Measurements from ENCODE around the gene IL20.
"Not testable (repeated sequence)": the region's sequence is repeated elsewhere in the genome, so short reads cannot be mapped to it uniquely, and the experiment has no call there.

Gene IL20

DNA sequence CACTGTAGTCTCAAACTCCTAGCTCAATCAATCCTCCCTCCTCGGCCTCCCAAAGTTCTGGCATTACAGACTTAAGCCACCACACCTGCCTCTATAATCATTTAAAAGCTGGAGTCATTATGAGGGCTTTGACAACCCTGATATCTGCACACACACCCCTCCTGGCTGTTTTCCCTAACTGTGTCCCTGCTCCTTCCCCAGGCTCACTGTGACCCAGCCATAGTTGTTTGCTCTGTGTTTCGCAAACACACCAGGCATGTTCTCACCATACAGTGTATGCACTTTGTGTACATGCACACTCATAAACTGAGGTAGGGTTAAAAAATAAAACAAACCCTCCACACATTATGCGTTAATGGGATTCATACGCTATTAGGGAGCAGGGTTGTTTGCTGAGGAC is 21.8 kb upstream of the IL20 start:
- no peak for DNase-seq (ENCODE audit: low read depth)

DNA sequence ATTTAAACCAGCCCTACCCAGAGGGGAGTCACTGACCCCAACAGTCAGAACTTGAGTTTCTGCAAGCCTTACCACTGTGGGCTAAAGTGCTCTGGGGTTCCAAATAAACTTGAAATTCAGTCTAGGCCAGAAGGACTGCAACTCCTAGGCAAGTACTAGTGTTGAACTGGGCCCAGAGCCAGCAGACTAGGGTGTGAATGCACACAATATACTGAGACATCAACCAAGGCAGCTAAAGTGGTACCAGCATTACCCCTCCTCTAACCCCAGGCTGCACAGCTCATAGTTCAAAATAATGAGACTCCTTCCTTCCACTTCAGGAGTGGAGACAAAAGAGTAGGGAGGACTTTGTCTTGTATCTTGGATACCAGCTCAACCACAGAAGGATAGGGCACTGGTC is 18.9 kb upstream of the IL20 start:
- DNase-seq (ENCODE audit: low read depth), result no peak

DNA sequence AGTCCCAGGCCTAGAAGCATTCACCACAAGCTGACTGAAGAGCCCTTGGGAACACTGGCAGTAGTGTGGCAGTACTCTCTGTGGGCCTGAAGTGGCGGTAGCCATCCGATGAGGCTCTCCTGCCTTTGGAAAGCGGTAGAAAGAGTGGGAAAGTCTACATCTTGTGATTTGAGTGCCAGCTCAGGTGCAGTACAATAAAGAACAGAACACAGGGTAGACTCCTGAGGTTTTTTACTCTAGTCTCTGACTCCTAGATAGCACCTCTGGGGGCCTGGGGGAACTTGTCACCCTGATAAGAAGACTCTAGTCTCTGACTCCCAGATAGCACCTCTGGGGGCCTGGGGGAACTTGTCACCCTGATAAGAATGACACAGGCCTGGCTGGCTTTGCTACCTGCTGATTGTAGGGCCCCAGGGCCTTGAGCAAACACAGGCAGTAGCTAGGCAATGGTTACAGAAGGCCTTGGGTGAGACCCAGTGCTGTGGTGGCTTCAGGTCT is 18.0 kb upstream of the IL20 start:
- no peak for DNase-seq (ENCODE audit: low read depth)

GRCh38 chr1:206847946-206848345 is 17.5 kb upstream of the IL20 start:
- DNase-seq (ENCODE audit: low read depth), result no peak

DNA sequence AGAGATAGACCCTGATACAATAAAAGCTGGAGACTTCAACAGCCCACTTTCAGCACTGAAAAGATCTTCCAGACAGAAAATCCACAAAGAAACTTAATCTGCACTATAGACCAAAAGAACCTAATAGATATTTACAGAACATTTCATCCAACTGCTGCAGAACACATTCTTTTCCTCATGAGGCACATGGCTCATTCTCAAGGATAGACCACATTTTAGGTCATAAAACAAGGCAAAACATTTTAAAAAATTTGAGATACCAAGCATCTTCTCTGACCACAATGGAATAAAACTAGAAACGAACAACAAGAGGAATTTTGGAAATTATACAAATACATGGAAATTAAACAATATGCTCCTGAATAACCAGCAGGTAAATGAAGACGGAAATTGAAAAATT is 15.0 kb upstream of the IL20 start:
- DNase-seq (ENCODE audit: low read depth), result no peak

DNA sequence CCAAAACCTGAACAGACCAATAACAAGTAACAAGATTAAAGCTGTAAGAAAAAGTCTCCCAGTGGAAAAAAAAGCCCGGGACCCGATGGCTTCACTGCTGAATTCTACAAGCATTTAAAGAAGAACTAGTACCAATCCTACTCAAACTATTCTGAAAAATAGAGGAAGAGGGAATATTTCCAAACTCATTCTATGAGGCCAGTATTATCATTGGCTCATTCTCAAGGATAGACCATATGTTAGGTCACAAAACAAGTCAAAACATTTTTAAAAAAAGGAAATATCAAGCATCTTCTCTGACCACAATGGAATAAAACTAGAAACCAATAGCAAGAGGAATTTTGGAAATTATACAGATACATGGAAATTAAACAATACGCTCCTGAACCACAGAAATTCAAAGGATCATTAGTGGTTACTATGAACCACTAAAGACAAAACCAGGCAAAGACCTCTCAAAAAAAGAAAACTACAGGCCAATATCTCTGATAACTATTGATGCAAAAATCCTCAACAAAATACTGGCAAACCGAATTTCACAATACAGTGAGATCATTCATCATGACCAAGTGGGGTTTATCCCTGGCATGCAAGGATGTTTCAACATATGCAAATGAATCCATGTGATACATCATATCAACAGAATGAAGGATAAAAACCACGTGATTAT is 13.9 kb upstream of the IL20 start:
- DNase-seq (ENCODE audit: low read depth), result peak; percentile 62

- not testable (repeated sequence) for DNase-seq (ENCODE audit: low read depth)
Measured at GRCh38 chr1:206852662-206853061, 12.8 kb upstream of the IL20 start.

- DNase-seq (ENCODE audit: low read depth), result not testable (repeated sequence)
Measured at GRCh38 chr1:206853696-206854095, 11.7 kb upstream of the IL20 start.

DNA sequence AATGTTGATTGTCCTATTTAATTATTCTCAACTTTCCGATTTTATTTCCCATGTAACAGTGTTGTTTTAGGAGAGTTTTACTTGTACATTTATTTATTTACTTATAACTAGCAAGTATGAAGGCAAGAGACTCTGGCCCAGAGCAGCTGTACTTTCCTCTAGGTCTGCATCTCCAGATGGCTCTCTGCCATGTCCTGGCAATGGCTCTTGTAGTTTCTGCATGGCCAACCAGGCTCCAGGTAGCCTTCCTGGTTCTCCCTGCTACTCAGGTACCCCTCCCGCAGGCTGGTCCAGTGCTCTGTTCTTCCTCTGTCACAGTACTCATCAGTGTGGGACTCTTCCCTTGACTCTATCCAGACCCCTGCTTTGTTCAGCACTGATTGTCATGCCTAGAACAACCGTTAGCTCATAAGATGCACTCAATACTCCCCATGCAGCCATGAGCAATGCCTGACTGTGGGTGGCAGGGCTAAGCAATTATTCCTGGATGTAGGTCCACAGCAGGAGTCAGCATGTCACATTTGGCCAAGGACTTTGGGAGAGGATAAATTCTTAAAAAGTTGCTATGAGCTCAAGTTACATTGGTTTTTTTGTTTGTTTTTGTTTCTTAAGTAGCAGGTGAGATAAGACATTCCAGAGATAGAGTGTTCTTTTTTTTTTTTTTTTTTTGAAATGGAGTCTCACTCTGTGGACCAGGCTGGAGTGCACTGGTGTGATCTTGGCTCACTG is 10.9 kb upstream of the IL20 start:
- no peak for DNase-seq (ENCODE audit: low read depth)

- no peak for DNase-seq (ENCODE audit: low read depth)
Measured at GRCh38 chr1:206855859-206856258, 9.6 kb upstream of the IL20 start.

GRCh38 chr1:206856674-206857464 is 8.6 kb upstream of the IL20 start:
- DNase-seq (ENCODE audit: low read depth), result no peak

- DNase-seq (ENCODE audit: low read depth), result no peak
Measured at GRCh38 chr1:206859082-206859521, 6.3 kb upstream of the IL20 start.

GRCh38 chr1:206860165-206860564 is 5.3 kb upstream of the IL20 start:
- DNase-seq (ENCODE audit: low read depth), result no peak

DNA sequence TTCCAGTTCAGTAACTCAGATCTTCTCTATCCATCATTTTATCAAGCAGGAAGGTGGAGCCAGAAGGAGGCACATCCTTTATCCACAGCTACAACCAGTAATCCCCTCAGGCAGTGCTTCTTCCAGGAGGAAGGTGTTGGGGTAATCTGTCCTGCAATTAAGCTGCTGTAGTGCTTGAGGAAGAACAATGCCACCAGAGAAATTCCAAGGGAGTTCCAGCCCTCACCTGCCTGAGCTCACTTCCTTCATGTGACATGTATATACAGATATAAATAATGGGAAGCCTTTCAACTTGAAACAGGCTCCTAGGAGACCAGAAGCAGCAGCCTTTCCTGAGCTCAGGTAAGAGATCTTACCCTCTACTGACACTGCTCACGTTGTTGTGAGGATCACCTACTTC is 2.2 kb upstream of the IL20 start:
- no peak for DNase-seq (ENCODE audit: low read depth)

- no peak for DNase-seq (ENCODE audit: low read depth)
Measured at GRCh38 chr1:206866062-206866461, 639 bp downstream of the IL20 start.

GRCh38 chr1:206867239-206867638 is 1.8 kb downstream of the IL20 start:
- DNase-seq (ENCODE audit: low read depth), result no peak

DNA sequence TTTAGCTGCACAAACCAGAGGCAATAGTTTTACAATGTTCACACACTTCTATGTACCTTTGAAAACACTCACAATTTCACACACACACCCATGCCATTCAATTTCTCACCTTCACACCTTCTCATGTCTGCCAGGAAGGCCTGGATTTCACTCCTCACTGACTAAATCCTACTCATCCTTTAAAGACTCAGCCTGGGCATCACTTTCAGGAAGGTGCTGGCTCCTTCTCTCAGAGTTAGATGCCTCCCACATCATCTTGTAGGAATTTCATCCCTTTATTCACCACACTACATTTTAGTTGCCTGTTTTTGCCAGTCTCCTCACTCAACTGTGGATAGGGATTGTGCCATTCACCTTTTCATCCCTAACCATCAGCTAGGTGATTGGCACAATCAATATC is 2.3 kb downstream of the IL20 start:
- DNase-seq (ENCODE audit: low read depth), result no peak

- no peak for DNase-seq (ENCODE audit: low read depth)
Measured at GRCh38 chr1:206868264-206868663, 2.8 kb downstream of the IL20 start.

GRCh38 chr1:206872139-206872538 is 6.7 kb downstream of the IL20 start:
- no peak for DNase-seq (ENCODE audit: low read depth)

- no peak for DNase-seq (ENCODE audit: low read depth)
Measured at GRCh38 chr1:206873603-206874188, 8.3 kb downstream of the IL20 start.

DNA sequence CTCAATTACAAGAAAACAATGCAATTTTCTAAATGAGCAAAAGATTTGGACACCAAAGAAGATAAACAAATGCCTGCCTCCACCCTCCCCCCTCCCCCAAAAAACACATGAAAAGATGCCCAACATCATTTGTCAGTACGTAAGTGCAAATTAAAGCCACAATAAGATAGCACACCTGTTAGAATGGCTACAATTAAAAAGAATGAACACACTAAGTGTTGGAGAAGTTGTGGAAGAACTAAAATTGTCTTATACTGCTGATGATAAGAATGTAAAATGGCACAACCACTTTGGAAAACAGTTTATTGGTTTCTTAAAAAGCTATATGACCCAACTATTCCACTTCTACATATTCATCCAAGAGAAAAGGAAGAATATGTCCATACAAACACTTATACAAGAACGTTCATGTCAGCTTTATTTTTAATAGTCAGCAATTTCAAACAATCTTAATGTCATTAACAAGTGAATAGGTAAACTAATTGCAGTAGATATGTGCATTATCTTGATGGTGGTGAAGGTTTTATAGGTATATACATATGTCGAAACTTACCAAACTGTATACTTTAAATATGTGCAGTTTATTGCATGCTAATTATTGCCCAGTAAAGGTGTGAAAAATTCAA is 10.4 kb downstream of the IL20 start:
- DNase-seq (ENCODE audit: low read depth), result no peak

GRCh38 chr1:206878456-206878855 is 13.0 kb downstream of the IL20 start:
- no peak for DNase-seq (ENCODE audit: low read depth)

All from fibroblast of gingiva (primary cell).